ENCODE results near the gene SMG1.

- no peak for TF ChIP-seq EZH2 (IDR thresholded peaks at IDR 0.05; ENCODE audit: borderline replicate concordance, low read depth, low read length, severe bottlenecking)
- no peak for TF ChIP-seq CTCF (IDR thresholded peaks at IDR 0.05; ENCODE audit: borderline replicate concordance, extremely low read depth, low read length, poor library complexity, severe bottlenecking)
Observed at GRCh38 chr16:18846416-18846815, 79.8 kb downstream of the SMG1 start.

All from DND-41 (cell line).